Heart left ventricle (tissue), 13 donors: ENCODE measurements around the gene RIPK4.

Experiments
- POLR2A ChIP-seq, 2 donors: fragments of 450-650 bp; IDR thresholded peaks; one replicate each; pipeline ENCODE4 v1.6.1; 2017; ENCODE audit warnings: antibody characterized with exemption in 2 of 2, mild to moderate bottlenecking in 2 of 2, moderate library complexity in 2 of 2
- TF ChIP-seq, protein P1 (sequence below), 12 donors: fragments of 200-600 bp; sonication (generic) in 4 of 12; IDR thresholded peaks; one replicate each; pipeline versions ENCODE4 v1.5.0 to v1.8.0; 2018 to 2022; ENCODE audit warnings: antibody characterized with exemption in 12 of 12, mild to moderate bottlenecking in 5 of 12
- donor health status: ischemic (EF 13 %, LVEDD 7.1; RV severe dilation, severe dysfunction).
- donor health status: DM: no; HTN: yes; CAD: no.
- donor health status: DM: no; HTN: no; CAD: no.
- donor health status: ischemic (EF 25% LVEDD 6.9; RV normal size, moderate dysfunction).
- donor health status: ischemic (EF 25% LVEDD 5.7; RV mildly dilated, moderate dysfunction).
- donor health status: ischemic (EF 35%, LVEDD 5.7; RV mildly dilated, moderate dysfunction).
- donor health status: nonischemic (EF 11% LVEDD 7.7; RV severe dilation, severe dysfunction).
- donor health status: DM: yes; HTN: yes; CAD: no.
- donor health status: PGD.
- donor health status: ischemic (EF 29% LVEDD 5.4; RV normal size, mild dysfunction).
- donor health status: nonischemic (EF 23%, LVEDD 6.1; RV moderate dilation, normal function).

GRCh38 chr21:41715649-41716281 is 51.1 kb downstream of the RIPK4 start:
- TF ChIP-seq POLR2A (IDR thresholded peaks at IDR 0.05), result no peak
- TF ChIP-seq, protein P1, sequence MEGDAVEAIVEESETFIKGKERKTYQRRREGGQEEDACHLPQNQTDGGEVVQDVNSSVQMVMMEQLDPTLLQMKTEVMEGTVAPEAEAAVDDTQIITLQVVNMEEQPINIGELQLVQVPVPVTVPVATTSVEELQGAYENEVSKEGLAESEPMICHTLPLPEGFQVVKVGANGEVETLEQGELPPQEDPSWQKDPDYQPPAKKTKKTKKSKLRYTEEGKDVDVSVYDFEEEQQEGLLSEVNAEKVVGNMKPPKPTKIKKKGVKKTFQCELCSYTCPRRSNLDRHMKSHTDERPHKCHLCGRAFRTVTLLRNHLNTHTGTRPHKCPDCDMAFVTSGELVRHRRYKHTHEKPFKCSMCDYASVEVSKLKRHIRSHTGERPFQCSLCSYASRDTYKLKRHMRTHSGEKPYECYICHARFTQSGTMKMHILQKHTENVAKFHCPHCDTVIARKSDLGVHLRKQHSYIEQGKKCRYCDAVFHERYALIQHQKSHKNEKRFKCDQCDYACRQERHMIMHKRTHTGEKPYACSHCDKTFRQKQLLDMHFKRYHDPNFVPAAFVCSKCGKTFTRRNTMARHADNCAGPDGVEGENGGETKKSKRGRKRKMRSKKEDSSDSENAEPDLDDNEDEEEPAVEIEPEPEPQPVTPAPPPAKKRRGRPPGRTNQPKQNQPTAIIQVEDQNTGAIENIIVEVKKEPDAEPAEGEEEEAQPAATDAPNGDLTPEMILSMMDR (IDR thresholded peaks at IDR 0.05), result no peak
